GM12873 (cell line): ENCODE results near the gene SH3RF3.

Experiments
- TF ChIP-seq, protein P1 (sequence below): IDR thresholded peaks from 2 replicates; pipeline ENCODE4 v1.5.1; 2012; ENCODE audit warnings: low read depth, mild to moderate bottlenecking, moderate library complexity, low read length, control low read depth; ENCODE audit not compliant: insufficient read depth; ENCODE audit errors: missing control alignments

Gene SH3RF3

DNA sequence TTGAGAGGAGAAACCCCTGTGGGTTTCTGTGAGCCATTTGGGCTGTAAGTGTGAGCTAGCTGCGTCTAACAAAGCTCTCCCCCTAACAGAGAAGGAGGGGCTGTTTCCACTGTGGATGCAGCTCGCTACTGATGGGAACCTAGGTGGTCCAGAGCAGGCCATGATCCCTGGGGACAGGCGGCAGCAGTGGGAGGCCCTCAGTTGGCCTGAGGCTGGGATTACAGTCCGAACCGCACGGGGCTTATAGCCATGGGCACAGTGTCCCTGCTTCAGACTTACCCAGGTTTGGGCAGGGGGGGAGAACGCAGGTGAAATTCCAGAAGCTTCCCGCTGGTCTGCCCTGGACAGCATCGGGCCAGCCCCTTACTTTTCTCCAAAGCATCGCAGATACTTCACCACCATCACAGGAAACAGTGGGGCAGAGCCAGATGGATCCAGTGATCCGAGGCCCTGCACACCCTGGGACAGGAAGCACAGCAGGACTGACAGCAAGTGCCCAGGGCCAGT is 345.4 kb downstream of the SH3RF3 start:
- TF ChIP-seq, protein P1, sequence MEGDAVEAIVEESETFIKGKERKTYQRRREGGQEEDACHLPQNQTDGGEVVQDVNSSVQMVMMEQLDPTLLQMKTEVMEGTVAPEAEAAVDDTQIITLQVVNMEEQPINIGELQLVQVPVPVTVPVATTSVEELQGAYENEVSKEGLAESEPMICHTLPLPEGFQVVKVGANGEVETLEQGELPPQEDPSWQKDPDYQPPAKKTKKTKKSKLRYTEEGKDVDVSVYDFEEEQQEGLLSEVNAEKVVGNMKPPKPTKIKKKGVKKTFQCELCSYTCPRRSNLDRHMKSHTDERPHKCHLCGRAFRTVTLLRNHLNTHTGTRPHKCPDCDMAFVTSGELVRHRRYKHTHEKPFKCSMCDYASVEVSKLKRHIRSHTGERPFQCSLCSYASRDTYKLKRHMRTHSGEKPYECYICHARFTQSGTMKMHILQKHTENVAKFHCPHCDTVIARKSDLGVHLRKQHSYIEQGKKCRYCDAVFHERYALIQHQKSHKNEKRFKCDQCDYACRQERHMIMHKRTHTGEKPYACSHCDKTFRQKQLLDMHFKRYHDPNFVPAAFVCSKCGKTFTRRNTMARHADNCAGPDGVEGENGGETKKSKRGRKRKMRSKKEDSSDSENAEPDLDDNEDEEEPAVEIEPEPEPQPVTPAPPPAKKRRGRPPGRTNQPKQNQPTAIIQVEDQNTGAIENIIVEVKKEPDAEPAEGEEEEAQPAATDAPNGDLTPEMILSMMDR = no peak

DNA sequence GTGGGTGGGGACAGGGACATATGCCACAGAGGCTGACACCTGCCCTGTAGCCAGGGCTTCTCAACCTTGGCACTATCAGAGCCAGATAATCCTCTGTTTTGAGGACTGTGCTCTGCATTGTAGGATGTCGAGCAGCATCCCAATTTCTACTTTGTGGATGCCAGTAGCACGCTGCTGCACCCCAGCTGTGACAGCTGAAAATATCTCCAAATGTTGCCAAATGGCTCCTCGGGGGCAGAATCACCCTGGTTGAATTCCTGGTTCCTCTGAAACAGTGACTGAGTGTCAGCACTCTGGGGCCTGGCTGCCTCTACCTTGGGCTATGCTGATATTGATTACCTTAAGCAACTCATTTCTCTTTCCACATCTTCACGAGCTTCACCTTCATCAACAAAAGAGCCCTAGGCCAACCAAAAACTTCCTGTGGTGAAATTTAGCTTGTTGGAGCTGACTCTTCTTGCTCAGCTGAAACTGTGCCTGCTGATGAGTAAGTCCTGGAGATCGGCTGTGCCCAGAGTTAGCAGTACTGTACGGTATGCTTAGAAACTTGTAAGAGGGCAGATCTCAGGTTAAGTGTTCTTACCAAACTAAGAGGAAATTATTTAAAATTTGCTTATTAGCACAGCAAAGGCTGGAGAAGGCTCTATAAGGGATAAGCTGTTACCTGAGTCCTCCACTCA is 346.7 kb downstream of the SH3RF3 start:
- TF ChIP-seq, protein P1 = no peak

DNA sequence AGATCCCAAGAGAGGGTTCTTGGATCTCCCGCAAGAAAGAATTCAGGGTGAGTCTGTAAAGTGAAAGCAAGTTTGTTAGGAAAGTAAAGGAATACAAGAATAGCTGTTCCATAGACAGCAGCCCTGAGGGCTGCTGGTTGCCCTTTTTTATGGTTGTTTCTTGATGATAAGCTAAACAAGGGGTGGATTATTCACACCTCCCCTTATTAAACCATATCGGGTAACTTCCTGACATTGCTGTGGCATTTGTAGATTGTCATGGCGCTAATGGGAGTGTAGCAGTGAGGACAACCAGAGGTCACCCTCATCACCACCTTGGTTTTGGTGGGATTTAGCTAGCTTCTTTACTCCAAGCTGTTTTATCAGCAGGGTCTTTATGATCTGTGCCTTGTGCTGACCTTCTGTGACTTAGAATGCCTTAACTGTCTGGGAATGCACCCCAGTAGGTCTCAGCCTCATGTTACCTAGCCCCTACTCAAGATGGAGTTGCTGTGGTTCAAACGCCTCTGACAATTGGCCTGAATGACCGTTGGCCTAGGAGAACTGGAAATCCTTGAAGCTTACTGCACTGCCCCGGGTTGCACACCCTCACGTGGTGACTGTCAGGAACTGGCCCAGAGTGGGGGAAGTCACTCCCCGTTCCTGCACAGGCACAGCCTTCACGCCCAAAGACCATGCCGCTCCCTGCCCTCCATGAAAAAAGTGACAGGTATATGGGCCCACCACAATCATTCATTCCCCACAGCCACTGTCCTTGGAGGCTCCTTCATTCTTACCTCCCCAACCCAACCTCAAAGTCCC is 347.8 kb downstream of the SH3RF3 start:
- TF ChIP-seq, protein P1 = no peak

DNA sequence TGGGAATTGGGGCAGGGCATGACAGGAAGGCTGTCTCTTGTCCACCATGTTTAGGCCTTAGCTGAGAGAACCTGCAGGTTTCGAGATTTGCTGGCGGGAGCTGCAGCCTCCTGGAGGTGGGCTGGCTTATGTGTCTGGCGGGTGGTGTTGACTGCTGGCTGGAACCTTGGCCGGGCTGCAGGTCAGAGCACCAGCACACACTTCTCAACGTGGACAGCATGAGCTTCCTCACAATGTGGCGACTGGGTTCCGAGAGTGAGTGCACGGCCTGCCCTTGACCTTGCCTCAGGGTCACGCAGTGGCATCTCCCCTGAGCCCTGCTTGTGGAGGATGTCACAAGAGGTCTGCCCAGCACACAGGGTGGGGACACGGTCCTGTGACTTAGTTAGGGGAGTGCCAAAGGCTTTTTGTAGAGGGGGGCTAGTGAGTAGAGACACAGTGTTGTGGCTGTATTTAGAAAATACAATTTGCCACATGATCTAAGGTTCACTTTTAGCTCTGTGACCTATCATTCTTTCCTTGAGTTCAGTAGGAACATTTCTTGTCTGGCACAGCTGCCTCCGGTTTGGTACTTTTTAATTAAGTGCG is 350.0 kb downstream of the SH3RF3 start:
- TF ChIP-seq, protein P1 = no peak

DNA sequence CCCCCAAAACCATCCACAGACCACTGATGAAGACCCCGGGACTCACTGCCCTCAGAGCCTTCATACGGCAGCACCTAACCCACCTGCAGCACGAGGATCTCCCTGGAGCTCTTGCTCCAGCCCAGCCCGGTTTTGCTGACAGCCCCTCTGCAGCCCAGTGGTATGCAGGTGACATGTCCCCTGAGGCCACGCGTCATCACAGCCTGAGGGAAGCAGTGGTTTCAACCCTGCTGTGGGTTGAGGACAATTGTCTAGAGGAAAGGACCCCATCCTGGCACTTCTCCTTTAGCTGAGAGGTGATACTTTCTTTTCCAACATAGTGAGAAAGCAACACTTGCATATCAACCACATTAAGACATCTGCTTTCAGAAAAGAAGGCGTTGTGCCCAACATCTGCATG is 350.8 kb downstream of the SH3RF3 start:
- TF ChIP-seq, protein P1 = no peak

DNA sequence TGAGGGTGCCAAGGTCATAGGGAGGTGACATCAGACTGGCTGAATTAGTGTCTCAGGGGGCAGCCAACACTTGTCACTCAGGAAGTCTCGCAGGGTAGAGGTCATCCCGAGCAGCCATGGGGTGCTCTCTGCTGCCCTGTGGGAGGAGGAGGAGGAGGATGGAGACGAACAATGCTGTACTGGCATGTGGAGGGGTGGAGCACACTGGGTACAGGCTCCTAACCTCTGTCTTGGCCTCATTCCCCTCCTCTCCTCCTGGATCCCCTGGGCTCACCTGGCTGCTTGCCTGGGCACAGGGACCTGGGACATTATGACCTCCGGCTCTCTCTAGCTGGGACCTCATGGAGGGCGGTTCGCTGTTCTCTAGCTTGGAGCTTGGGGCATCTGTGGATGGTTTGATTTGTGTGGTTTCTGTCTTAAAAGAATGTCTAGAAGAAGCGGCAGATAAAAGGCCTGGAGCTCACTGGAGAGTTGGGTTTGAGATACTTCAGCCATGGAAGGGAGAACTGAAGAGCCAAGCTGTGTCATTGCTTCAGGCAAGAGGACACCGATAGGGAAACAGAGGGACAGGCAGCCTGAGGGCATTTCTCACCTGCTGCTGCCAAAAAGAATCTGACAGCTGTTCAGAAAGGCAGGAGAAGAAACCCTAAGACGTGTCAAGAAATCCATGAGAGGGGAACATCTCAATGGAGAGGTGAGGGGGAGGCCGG is 351.6 kb downstream of the SH3RF3 start:
- TF ChIP-seq, protein P1 = no peak
